ENCODE results near the gene ZNF408. TPM values are rescaled to one million over a fixed set of nuclear protein-coding genes. Genes with fewer than 3 reads are reported as not detected.

The ZNF408 gene
- total RNA-seq, 1 experiment from 2014 or later, result 12.2 TPM

GRCh38 chr11:46719048-46719542 is 18.3 kb downstream of the ZNF408 start, which contains the start of gene F2:
F2 (plus strand) TSS chr11:46719213; CDS start chr11:46719236, 23 bp downstream.
- DNase-seq (ENCODE audit: low read depth), result no peak
- in situ Hi-C loops (cut with HindIII; ENCODE audit: low pct_unique_long_range_greater_than_20kb, low sequenced_read_pairs), result no loop called here

- DNase-seq (ENCODE audit: low read depth), result no peak
- in situ Hi-C loops (cut with HindIII; ENCODE audit: low pct_unique_long_range_greater_than_20kb, low sequenced_read_pairs), result no loop called here
Measured at GRCh38 chr11:46719543-46720218, 18.9 kb downstream of the ZNF408 start.

- DNase-seq (ENCODE audit: low read depth), result no peak
- in situ Hi-C loops (cut with HindIII; ENCODE audit: low pct_unique_long_range_greater_than_20kb, low sequenced_read_pairs), result no loop called here
Measured at GRCh38 chr11:46721286-46721685, 20.5 kb downstream of the ZNF408 start.

- DNase-seq (ENCODE audit: low read depth), result no peak
- in situ Hi-C loops (cut with HindIII; ENCODE audit: low pct_unique_long_range_greater_than_20kb, low sequenced_read_pairs), result no loop called here
Measured at GRCh38 chr11:46722566-46723358, 21.9 kb downstream of the ZNF408 start.

GRCh38 chr11:46723359-46723680 is 22.5 kb downstream of the ZNF408 start:
- in situ Hi-C loops (cut with HindIII; ENCODE audit: low pct_unique_long_range_greater_than_20kb, low sequenced_read_pairs), result no loop called here
- DNase-seq (ENCODE audit: low read depth), result no peak

- DNase-seq (ENCODE audit: low read depth), result no peak
- in situ Hi-C loops (cut with HindIII; ENCODE audit: low pct_unique_long_range_greater_than_20kb, low sequenced_read_pairs), result no loop called here
Measured at GRCh38 chr11:46724088-46724487, 23.3 kb downstream of the ZNF408 start.

GRCh38 chr11:46725338-46726205 is 24.7 kb downstream of the ZNF408 start:
- in situ Hi-C loops (cut with HindIII; ENCODE audit: low pct_unique_long_range_greater_than_20kb, low sequenced_read_pairs), result no loop called here
- no peak for DNase-seq (ENCODE audit: low read depth)

GRCh38 chr11:46726206-46726862 is 25.5 kb downstream of the ZNF408 start:
- in situ Hi-C loops (cut with HindIII; ENCODE audit: low pct_unique_long_range_greater_than_20kb, low sequenced_read_pairs), result no loop called here
- no peak for DNase-seq (ENCODE audit: low read depth)

GRCh38 chr11:46727952-46728658 is 27.3 kb downstream of the ZNF408 start:
- in situ Hi-C loops (cut with HindIII; ENCODE audit: low pct_unique_long_range_greater_than_20kb, low sequenced_read_pairs), result no loop called here
- DNase-seq (ENCODE audit: low read depth), result no peak

- DNase-seq (ENCODE audit: low read depth), result no peak
- in situ Hi-C loops (cut with HindIII; ENCODE audit: low pct_unique_long_range_greater_than_20kb, low sequenced_read_pairs), result no loop called here
Measured at GRCh38 chr11:46728659-46729040, 27.8 kb downstream of the ZNF408 start.

GRCh38 chr11:46729110-46730027 is 28.5 kb downstream of the ZNF408 start:
- no peak for DNase-seq (ENCODE audit: low read depth)
- in situ Hi-C loops (cut with HindIII; ENCODE audit: low pct_unique_long_range_greater_than_20kb, low sequenced_read_pairs), result no loop called here

- DNase-seq (ENCODE audit: low read depth), result no peak
- in situ Hi-C loops (cut with HindIII; ENCODE audit: low pct_unique_long_range_greater_than_20kb, low sequenced_read_pairs), result no loop called here
Measured at GRCh38 chr11:46731545-46731944, 30.7 kb downstream of the ZNF408 start.

- in situ Hi-C loops (cut with HindIII; ENCODE audit: low pct_unique_long_range_greater_than_20kb, low sequenced_read_pairs), result no loop called here
Measured at GRCh38 chr11:46733234-46733633, 32.4 kb downstream of the ZNF408 start.

GRCh38 chr11:46736146-46736545 is 35.3 kb downstream of the ZNF408 start:
- DNase-seq (ENCODE audit: low read depth), result no peak
- in situ Hi-C loops (cut with HindIII; ENCODE audit: low pct_unique_long_range_greater_than_20kb, low sequenced_read_pairs), result no loop called here

More at GRCh38 chr11:46733234-46733633, 32.4 kb downstream of the ZNF408 start:
- no peak for DNase-seq (ENCODE audit: low read depth)

GRCh38 chr11:46736615-46737014 is 35.8 kb downstream of the ZNF408 start:
- no peak for DNase-seq (ENCODE audit: low read depth)
- in situ Hi-C loops (cut with HindIII; ENCODE audit: low pct_unique_long_range_greater_than_20kb, low sequenced_read_pairs), result no loop called here

- DNase-seq (ENCODE audit: low read depth), result no peak
- in situ Hi-C loops (cut with HindIII; ENCODE audit: low pct_unique_long_range_greater_than_20kb, low sequenced_read_pairs), result no loop called here
Measured at GRCh38 chr11:46737699-46738098, 36.9 kb downstream of the ZNF408 start.

GRCh38 chr11:46738887-46739286 is 38.1 kb downstream of the ZNF408 start:
- DNase-seq (ENCODE audit: low read depth), result no peak
- in situ Hi-C loops (cut with HindIII; ENCODE audit: low pct_unique_long_range_greater_than_20kb, low sequenced_read_pairs), result no loop called here
